HUES64 (cell line): ENCODE results near the gene TFEC.
"Not testable (repeated sequence)": the region's sequence is repeated elsewhere in the genome, so short reads cannot be mapped to it uniquely, and the experiment has no call there.

Experiments
- H3K27ac ChIP-seq: 2 replicates; pipeline ENCODE4 v1.7.0; 2013; ENCODE audit warnings: low read depth, low read length, inconsistent platforms
- H3K27me3 ChIP-seq: 2 replicates; pipeline ENCODE4 v1.6.1; 2013; ENCODE audit warnings: mild to moderate bottlenecking, low read length; ENCODE audit not compliant: insufficient read depth
- H3K36me3 ChIP-seq: 2 replicates; pipeline ENCODE4 v1.6.1; 2013; ENCODE audit warnings: mild to moderate bottlenecking, low read length; ENCODE audit not compliant: insufficient read depth
- H3K4me1 ChIP-seq: 2 replicates; pipeline ENCODE4 v1.6.1; 2013; ENCODE audit warnings: mild to moderate bottlenecking, low read length, moderate library complexity; ENCODE audit not compliant: insufficient read depth
- H3K4me3 ChIP-seq: 2 replicates; pipeline ENCODE4 v1.5.1; 2013; ENCODE audit warnings: mild to moderate bottlenecking, low read length, moderate library complexity
- H3K9ac ChIP-seq: 2 replicates; pipeline ENCODE4 v1.6.1; 2013; ENCODE audit warnings: mild to moderate bottlenecking, low read depth, low read length
- H3K9me3 ChIP-seq: 2 replicates; pipeline ENCODE4 v1.6.1; 2013; ENCODE audit warnings: low read depth, low read length; ENCODE audit not compliant: insufficient read depth
- WGBS: fragments of 150-250, 120-280 bp; methylation state at CpG from one replicate; pipeline ENCODE4 v1.1.7; 2013; ENCODE audit warnings: missing lambda C conversion rate; 5-methylcytosine and 5-hydroxymethylcytosine counted together

TFEC gene

GRCh38 chr7:115929736-115930135 lies 100.8 kb downstream of the TFEC start:
- H3K27me3 ChIP-seq, H3K4me3 ChIP-seq, H3K9ac ChIP-seq, H3K36me3 ChIP-seq, H3K4me1 ChIP-seq, H3K27ac ChIP-seq, H3K9me3 ChIP-seq: not testable (repeated sequence)
- WGBS, result 92% methylated on average over 2 of the region's 3 CpGs

DNA sequence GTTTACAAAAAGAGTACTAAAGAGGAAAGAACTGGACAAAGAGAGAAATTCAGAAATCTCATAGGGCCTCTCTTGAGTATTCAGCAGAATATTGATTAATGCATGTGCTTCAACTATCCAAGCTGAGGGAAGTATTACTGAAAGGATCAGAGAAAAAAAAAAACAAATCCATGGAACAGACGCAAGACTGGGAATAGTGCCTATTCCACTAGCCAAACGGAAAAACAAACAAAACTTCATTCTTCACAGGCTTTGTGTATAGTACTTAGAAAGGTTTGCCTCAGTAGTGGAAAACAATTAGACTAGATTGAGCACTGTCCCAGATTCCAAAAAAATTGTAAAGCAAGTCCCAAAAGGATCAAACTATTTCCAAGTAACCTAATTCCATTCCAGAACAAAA lies 106.2 kb downstream of the TFEC start:
- WGBS, result no CpG with 5 or more reads among the region's 2 CpGs
- Histone ChIP-seq H3K4me3 (no peak overlapping the region), H3K9ac (no peak overlapping the region), H3K4me1 (no peaks in the 10 kb centered on the region), H3K9me3 (no peaks in the 10 kb centered on the region), H3K36me3 (no peaks in the 10 kb centered on the region), H3K27me3 (no peaks in the 10 kb centered on the region), H3K27ac (no peak overlapping the region)

DNA sequence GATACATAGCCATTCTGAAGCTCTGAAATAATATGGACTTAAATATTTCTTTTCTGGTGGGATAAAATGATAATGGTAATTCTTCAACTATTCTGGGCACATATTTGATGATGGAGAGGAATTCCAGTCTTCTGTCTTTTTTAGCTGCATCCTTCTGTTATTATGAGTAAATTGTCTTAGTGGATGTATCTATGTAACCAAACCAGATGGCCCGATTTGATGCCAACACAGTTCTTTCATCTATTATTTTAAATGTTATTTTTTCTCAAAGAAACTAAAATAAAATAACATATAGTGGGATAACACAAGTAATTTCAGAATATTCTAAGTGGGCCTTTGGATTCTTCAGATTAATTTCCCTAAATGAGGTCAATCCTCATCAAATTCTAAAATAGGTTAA lies 110.2 kb downstream of the TFEC start:
- no peak overlapping the region for H3K27ac ChIP-seq

GRCh38 chr7:115914951-115915350 lies 115.6 kb downstream of the TFEC start:
- H3K27ac ChIP-seq, result no peak overlapping the region
- WGBS, result 100% methylated on average over 1 of the region's 1 CpG

More for the DNA sequence above, 110.2 kb downstream of the TFEC start:
- Histone ChIP-seq H3K4me3 (no peak overlapping the region), H3K9ac (no peak overlapping the region), H3K4me1 (no peaks in the 10 kb centered on the region), H3K36me3 (no peaks in the 10 kb centered on the region), H3K9me3 (no peaks in the 10 kb centered on the region), H3K27me3 (no peaks in the 10 kb centered on the region)
- WGBS, result no CpG with 5 or more reads among the region's 1 CpG

GRCh38 chr7:115911465-115911864 lies 119.1 kb downstream of the TFEC start:
- Histone ChIP-seq H3K27me3 (no peaks in the 10 kb centered on the region), H3K36me3 (no peaks in the 10 kb centered on the region), H3K9ac (no peak overlapping the region), H3K4me3 (no peak overlapping the region), H3K27ac (no peak overlapping the region), H3K4me1 (0 out of 2 replicates have a peak, but pooled peaks cover 4% of the 10 kb centered on the region), H3K9me3 (no peaks in the 10 kb centered on the region)
- WGBS, result 93% methylated on average over 3 of the region's 3 CpGs

More at GRCh38 chr7:115914951-115915350, 115.6 kb downstream of the TFEC start:
- no peaks in the 10 kb centered on the region for H3K9me3 ChIP-seq
- H3K27me3 ChIP-seq, result no peaks in the 10 kb centered on the region
- no peak overlapping the region for H3K9ac ChIP-seq
- H3K4me1 ChIP-seq, result no peaks in the 10 kb centered on the region
- no peak overlapping the region for H3K4me3 ChIP-seq
- H3K36me3 ChIP-seq, result no peaks in the 10 kb centered on the region

- Histone ChIP-seq H3K9ac (no peak overlapping the region), H3K4me3 (no peak overlapping the region), H3K9me3 (no peaks in the 10 kb centered on the region), H3K27me3 (no peaks in the 10 kb centered on the region), H3K36me3 (no peaks in the 10 kb centered on the region), H3K27ac (no peak overlapping the region), H3K4me1 (0 out of 2 replicates have a peak, but pooled peaks cover 4% of the 10 kb centered on the region)
- 27% methylated on average over 4 of the region's 5 CpGs for WGBS
Observed at GRCh38 chr7:115910541-115911164, 119.9 kb downstream of the TFEC start.

- H3K36me3 ChIP-seq, result no peaks in the 10 kb centered on the region
- H3K9me3 ChIP-seq, result no peaks in the 10 kb centered on the region
- H3K9ac ChIP-seq, result no peak overlapping the region
- H3K27me3 ChIP-seq, result no peaks in the 10 kb centered on the region
- 92% methylated on average over 1 of the region's 1 CpG for WGBS
- H3K4me1 ChIP-seq, result 0 out of 2 replicates have a peak, but pooled peaks cover 4% of the 10 kb centered on the region
- no peak overlapping the region for H3K27ac ChIP-seq
- no peak overlapping the region for H3K4me3 ChIP-seq
Observed at GRCh38 chr7:115906731-115907130, 123.8 kb downstream of the TFEC start.

GRCh38 chr7:115889669-115889984 lies 140.9 kb downstream of the TFEC start:
- H3K4me3 ChIP-seq, result no peak overlapping the region
- 95% methylated on average over 3 of the region's 3 CpGs for WGBS

GRCh38 chr7:115888981-115889668 lies 141.4 kb downstream of the TFEC start:
- Histone ChIP-seq H3K4me3 (no peak overlapping the region), H3K9me3 (no peaks in the 10 kb centered on the region), H3K4me1 (no peaks in the 10 kb centered on the region), H3K27ac (no peak overlapping the region), H3K36me3 (no peaks in the 10 kb centered on the region), H3K27me3 (no peaks in the 10 kb centered on the region), H3K9ac (no peak overlapping the region)
- WGBS, result 92% methylated on average over 11 of the region's 11 CpGs

More at GRCh38 chr7:115889669-115889984, 140.9 kb downstream of the TFEC start:
- no peaks in the 10 kb centered on the region for H3K4me1 ChIP-seq
- no peaks in the 10 kb centered on the region for H3K27me3 ChIP-seq
- no peak overlapping the region for H3K27ac ChIP-seq
- H3K36me3 ChIP-seq, result no peaks in the 10 kb centered on the region
- H3K9me3 ChIP-seq, result no peaks in the 10 kb centered on the region
- no peak overlapping the region for H3K9ac ChIP-seq

DNA sequence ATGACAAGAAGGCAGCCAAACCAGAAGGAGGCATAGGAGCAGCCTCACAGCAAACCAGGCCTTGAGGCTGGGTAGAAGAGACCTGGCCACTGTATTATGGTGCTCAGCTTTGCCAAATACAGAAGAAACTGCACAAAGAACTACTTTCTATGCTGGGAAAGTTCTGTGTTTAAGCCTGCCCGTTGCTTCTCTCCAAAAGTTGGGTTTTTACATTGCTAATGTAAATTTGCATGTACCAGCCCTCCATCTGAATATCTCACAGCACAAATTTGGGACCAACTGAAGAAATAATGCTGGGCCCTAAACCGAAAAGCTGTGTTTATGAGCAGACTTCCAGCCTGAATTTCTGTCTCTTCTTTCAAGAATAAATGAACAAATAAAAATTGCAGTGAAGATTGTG lies 145.0 kb downstream of the TFEC start:
- H3K27me3 ChIP-seq, result no peaks in the 10 kb centered on the region
- H3K4me3 ChIP-seq, result no peak overlapping the region
- H3K9ac ChIP-seq, result no peak overlapping the region
- H3K36me3 ChIP-seq, result no peaks in the 10 kb centered on the region
- no peak overlapping the region for H3K27ac ChIP-seq
- WGBS, result 100% methylated on average over 1 of the region's 2 CpGs
- H3K4me1 ChIP-seq, result no peaks in the 10 kb centered on the region
- no peaks in the 10 kb centered on the region for H3K9me3 ChIP-seq
